H1 (cell line): Measurements from ENCODE around the gene GATAD2B. TPM values are rescaled to one million over a fixed set of nuclear protein-coding genes. Genes with fewer than 3 reads are reported as not detected.

Source experiments
- CTCF ChIA-PET: fragments of 300-600 bp; sonication (Branson Sonifier 250); formaldehyde crosslinking; loops from one replicate; lab custom pipeline; 2021; ENCODE audit not compliant: partially characterized antibody; lab: Charles Lee
- POLR2A ChIA-PET: fragments of 300-600 bp; sonication (Branson Sonifier 250); formaldehyde crosslinking; loops from one replicate; lab custom pipeline; 2021; ENCODE audit warnings: inconsistent platforms; ENCODE audit not compliant: partially characterized antibody; lab: Charles Lee
- DNase-seq, 2 experiments: peaks; one replicate each; pipeline versions ENCODE4 v3.0.0 to v3.0.0-alpha.2; 2010 to 2022; ENCODE audit warnings: low spot score in 2 of 2, low read depth in 1 of 2, mixed read lengths in 1 of 2
- FAIRE-seq: peaks from 2 replicates; lab custom pipeline; 2011; peaks lifted over from hg19 to GRCh38; lab: Jason Lieb, UNC
- H2AFZ ChIP-seq: 2 replicates; pipeline ENCODE4 v1.8.1; 2012; ENCODE audit warnings: low read length, inconsistent platforms
- H2AK5ac ChIP-seq: 2 replicates; pipeline ENCODE4 v1.6.1; 2013; ENCODE audit warnings: low read depth, low read length
- H2BK120ac ChIP-seq: replicated peaks from 2 replicates; pipeline ENCODE3; 2013; ENCODE audit warnings: low read depth, low read length, inconsistent platforms
- H2BK12ac ChIP-seq: 2 replicates; pipeline ENCODE4 v1.6.1; 2013; ENCODE audit warnings: low read depth, low read length
- H2BK15ac ChIP-seq: 2 replicates; pipeline ENCODE4 v1.6.1; 2013; ENCODE audit warnings: low read length
- H2BK20ac ChIP-seq: 2 replicates; pipeline ENCODE4 v1.6.1; 2013; ENCODE audit warnings: low read length
- H2BK5ac ChIP-seq: 2 replicates; pipeline ENCODE4 v1.6.1; 2013; ENCODE audit warnings: low read depth, low read length
- H3K14ac ChIP-seq: 2 replicates; pipeline ENCODE4 v1.6.1; 2013; ENCODE audit warnings: inconsistent platforms; ENCODE audit not compliant: insufficient read length
- H3K18ac ChIP-seq: 2 replicates; pipeline ENCODE4 v1.6.1; 2013; ENCODE audit warnings: low read length; ENCODE audit errors: extremely low read depth
- H3K23ac ChIP-seq: 2 replicates; pipeline ENCODE4 v1.6.1; 2013; ENCODE audit warnings: inconsistent platforms; ENCODE audit not compliant: insufficient read length
- H3K23me2 ChIP-seq: 2 replicates; pipeline ENCODE4 v1.6.1; 2013; ENCODE audit warnings: low read depth, low read length
- H3K27ac ChIP-seq: 2 replicates; pipeline ENCODE4 v1.6.1; 2011; ENCODE audit warnings: low read depth, low read length, inconsistent platforms
- H3K27me3 ChIP-seq, 4 experiments: replicated peaks in 1 of 4; 1 replicate in 1 of 4; 2 replicates in 3 of 4; pipeline versions ENCODE4 v1.6.1 to v1.8.1; 2011 to 2013; ENCODE audit warnings: low read length in 3 of 4, mild to moderate bottlenecking in 3 of 4, inconsistent platforms in 2 of 4, mixed read lengths in 2 of 4, moderate library complexity in 1 of 4; ENCODE audit not compliant: control insufficient read depth in 3 of 4, insufficient read depth in 3 of 4; ENCODE audit errors: extremely low read depth in 1 of 4
- H3K36me3 ChIP-seq, 4 experiments: 2 replicates each; pipeline versions ENCODE4 v1.6.1 to v1.8.1; 2011 to 2013; ENCODE audit warnings: mild to moderate bottlenecking in 4 of 4, low read length in 3 of 4, moderate library complexity in 2 of 4, control low read depth in 1 of 4, inconsistent platforms in 1 of 4; ENCODE audit not compliant: insufficient read depth in 4 of 4, control insufficient read depth in 2 of 4
- H3K4ac ChIP-seq: replicated peaks from 2 replicates; pipeline ENCODE3; 2013; ENCODE audit warnings: low read length, low read depth, mixed read lengths, inconsistent platforms; ENCODE audit not compliant: insufficient read length
- H3K4me1 ChIP-seq, 4 experiments: replicated peaks in 1 of 4; 1 replicate in 1 of 4; 2 replicates in 3 of 4; pipeline versions ENCODE4 v1.6.1 to v1.8.1; 2011 to 2013; ENCODE audit warnings: low read length in 3 of 4, inconsistent platforms in 2 of 4, mixed read lengths in 1 of 4; ENCODE audit not compliant: insufficient read depth in 4 of 4, control insufficient read depth in 3 of 4
- H3K4me2 ChIP-seq, 2 experiments: 2 replicates each; pipeline versions ENCODE4 v1.6.1 to v1.8.1; 2011 to 2013; ENCODE audit warnings: low read depth in 2 of 2, low read length in 2 of 2, control low read depth in 1 of 2, inconsistent platforms in 1 of 2, mild to moderate bottlenecking in 1 of 2; ENCODE audit not compliant: insufficient read depth in 1 of 2
- H3K4me3 ChIP-seq, 4 experiments: fragments of 200-600, 300-600 bp in 1 of 4; sonication (generic), shearing (Covaris generic), sonication (Bioruptor Twin) in 1 of 4; 2 replicates each; pipeline versions ENCODE4 v1.5.1 to v1.8.1; 2011 to 2016; ENCODE audit warnings: low read length in 4 of 4, low read depth in 3 of 4, control low read depth in 2 of 4, inconsistent platforms in 2 of 4, mild to moderate bottlenecking in 2 of 4, mixed read lengths in 1 of 4, moderate library complexity in 1 of 4; ENCODE audit not compliant: insufficient read depth in 2 of 4; ENCODE audit errors: extremely low read depth in 1 of 4
- H3K56ac ChIP-seq: replicated peaks from 2 replicates; pipeline ENCODE3; 2013; ENCODE audit warnings: low read depth, mild to moderate bottlenecking, mixed read lengths, low read length, inconsistent platforms; ENCODE audit not compliant: insufficient read length
- H3K79me1 ChIP-seq: 2 replicates; pipeline ENCODE4 v1.6.1; 2013; ENCODE audit warnings: low read depth, low read length, control low read depth
- H3K79me2 ChIP-seq, 2 experiments: 2 replicates each; pipeline versions ENCODE4 v1.6.1 to v1.8.1; 2012 to 2013; ENCODE audit warnings: low read length in 2 of 2, mild to moderate bottlenecking in 2 of 2, inconsistent platforms in 1 of 2; ENCODE audit not compliant: insufficient read depth in 2 of 2, control insufficient read depth in 1 of 2
- H3K9ac ChIP-seq, 4 experiments: replicated peaks in 1 of 4; 1 replicate in 1 of 4; 2 replicates in 3 of 4; pipeline versions ENCODE4 v1.6.1 to v1.8.1; 2011 to 2013; ENCODE audit warnings: low read depth in 3 of 4, low read length in 3 of 4, control low read depth in 2 of 4, mild to moderate bottlenecking in 2 of 4, moderate library complexity in 2 of 4, inconsistent platforms in 1 of 4; ENCODE audit errors: extremely low read depth in 1 of 4
- H3K9me3 ChIP-seq, 2 experiments: 2 replicates each; pipeline versions ENCODE4 v1.6.1 to v1.8.1; 2012 to 2013; ENCODE audit warnings: mild to moderate bottlenecking in 2 of 2, moderate library complexity in 2 of 2, control low read depth in 1 of 2, inconsistent platforms in 1 of 2, low read depth in 1 of 2, low read length in 1 of 2, mixed read lengths in 1 of 2; ENCODE audit not compliant: insufficient read depth in 2 of 2
- H4K20me1 ChIP-seq, 2 experiments: replicated peaks in 1 of 2; 2 replicates each; pipeline versions ENCODE3 to v1.8.1; 2011 to 2013; ENCODE audit warnings: inconsistent platforms in 2 of 2, low read length in 2 of 2, mild to moderate bottlenecking in 1 of 2; ENCODE audit not compliant: insufficient read depth in 2 of 2, control insufficient read depth in 1 of 2
- H4K5ac ChIP-seq: 2 replicates; pipeline ENCODE4 v1.6.1; 2013; ENCODE audit warnings: low read length, low read depth, mixed read lengths, inconsistent platforms; ENCODE audit not compliant: insufficient read length
- H4K8ac ChIP-seq: 2 replicates; pipeline ENCODE4 v1.8.0; 2013; ENCODE audit warnings: mild to moderate bottlenecking, moderate library complexity, low read length, inconsistent platforms; ENCODE audit not compliant: insufficient read depth; ENCODE audit errors: extremely low read depth
- H4K91ac ChIP-seq: replicated peaks from 2 replicates; pipeline ENCODE3; 2013; ENCODE audit warnings: low read length, mixed read lengths, inconsistent platforms; ENCODE audit not compliant: insufficient read length
- CHD1 ChIP-seq: IDR thresholded peaks from 2 replicates; pipeline ENCODE4 v1.6.1; 2012; ENCODE audit warnings: low read depth, low read length, improper control_type of control experiment
- EZH2 ChIP-seq: fragments of 200-600 bp; sonication (generic); IDR thresholded peaks from 2 replicates; pipeline ENCODE4 v1.7.1; 2012; ENCODE audit warnings: low read depth, mild to moderate bottlenecking, moderate library complexity, low read length, inconsistent platforms; ENCODE audit not compliant: severe bottlenecking
- HDAC6 ChIP-seq: IDR thresholded peaks from one replicate; pipeline ENCODE4 v1.7.1; 2012; ENCODE audit warnings: low read depth, mild to moderate bottlenecking, inconsistent platforms, low read length, moderate library complexity
- RBBP5 ChIP-seq: IDR thresholded peaks from 2 replicates; pipeline ENCODE4 v1.7.1; 2012; ENCODE audit warnings: low read depth, mild to moderate bottlenecking, inconsistent platforms, low read length, moderate library complexity, borderline replicate concordance
- RNF2 ChIP-seq: fragments of 200-900, 300-1000 bp; sonication (generic); IDR thresholded peaks from 2 replicates; pipeline ENCODE4 v1.7.1; 2016; ENCODE audit warnings: borderline replicate concordance, low read depth, mild to moderate bottlenecking, antibody characterized with exemption, low read length; ENCODE audit not compliant: poor library complexity, severe bottlenecking; ENCODE audit errors: missing control alignments
- RXRA ChIP-seq: IDR thresholded peaks from 2 replicates; pipeline ENCODE4 v1.6.1; 2011; ENCODE audit warnings: low read depth, mild to moderate bottlenecking, low read length, moderate library complexity; ENCODE audit not compliant: insufficient read depth
- SP1 ChIP-seq: IDR thresholded peaks from 2 replicates; pipeline ENCODE4 v1.6.1; 2011; ENCODE audit warnings: low read depth, low read length
- SRF ChIP-seq: IDR thresholded peaks from 2 replicates; pipeline ENCODE4 v1.6.1; 2011; ENCODE audit warnings: mild to moderate bottlenecking, low read depth, low read length, moderate library complexity
- TAF1 ChIP-seq: IDR thresholded peaks from 2 replicates; pipeline ENCODE4 v1.6.1; 2011; ENCODE audit warnings: mild to moderate bottlenecking, low read depth, low read length
- TAF7 ChIP-seq: optimal IDR thresholded peaks from 2 replicates; pipeline ENCODE3; 2011; ENCODE audit warnings: low read depth, mild to moderate bottlenecking, inconsistent platforms, low read length, moderate library complexity, borderline replicate concordance
- TCF12 ChIP-seq: IDR thresholded peaks from 2 replicates; pipeline ENCODE4 v1.6.1; 2011; ENCODE audit warnings: low read depth, mild to moderate bottlenecking, low read length
- TEAD4 ChIP-seq: IDR thresholded peaks from 2 replicates; pipeline ENCODE4 v1.6.1; 2012; ENCODE audit warnings: low read depth, low read length, inconsistent platforms, mixed read lengths
- WGBS, 2 experiments: shearing (Covaris generic) in 1 of 2; methylation state at CpG; one replicate each; pipeline versions ENCODE4 v1.1.6 to v1.1.7; 2013 to 2015; ENCODE audit warnings: low lambda C conversion rate in 2 of 2, mixed read lengths in 2 of 2, inconsistent platforms in 1 of 2, low coverage in 1 of 2, missing lambda C conversion rate in 1 of 2; ENCODE audit not compliant: insufficient replicate concordance in 2 of 2, insufficient coverage in 1 of 2, insufficient read length in 1 of 2; ENCODE audit errors: extremely low coverage in 1 of 2, missing lambda C conversion rate in 1 of 2; 5-methylcytosine and 5-hydroxymethylcytosine counted together
- polyA plus RNA-seq, 7 experiments: library from polyadenylated mRNA; depleted of rRNA in 3 of 7; stranded (reverse) in 5 of 7; unstranded in 2 of 7; fragments of >200 nt in 5 of 7; fragments of 200-250 nt in 2 of 7; gene quantifications; 1 replicate in 5 of 7; 2 replicates in 1 of 7; 4 replicates in 1 of 7; pipeline versions ENCODE4 v1.2.1 to v1.2.3, GENCODE V29; 2011 to 2013; ENCODE audit warnings: missing spikeins in 2 of 7, mixed read lengths in 2 of 7
- total RNA-seq: library from RNA; stranded (reverse); fragmentation: NEBNext Ultra II Directional; extraction: Animal tissue kit (Norgen Biotek cat#: 25700); gene quantifications from 2 replicates; pipeline ENCODE4 v1.2.1, GENCODE V29; 2021

GATAD2B gene
- total and polyA plus RNA-seq, 2 of the 8 experiments (the other 6 are each of a cell fraction or from before 2014, with no cell fraction given) = 8.4 to 39.1 TPM

- 80% methylated on average over 4 of the region's 4 CpGs; no CpG with 5 or more reads in 1 of the 2 experiments for WGBS, 2 experiments
- no peak overlapping the region for H2BK120ac ChIP-seq
- H3K27ac ChIP-seq = no peak overlapping the region
- no peaks in the 10 kb centered on the region for H4K20me1 ChIP-seq
- no peak overlapping the region for H3K4ac ChIP-seq
- H3K79me2 ChIP-seq = no peaks in the 10 kb centered on the region
- H3K9me3 ChIP-seq = no peaks in the 10 kb centered on the region
- no peak overlapping the region for H2BK15ac ChIP-seq
- DNase-seq = no peak
- no peak overlapping the region for H3K23ac ChIP-seq
- H4K91ac ChIP-seq = no peak overlapping the region
- H3K4me1 ChIP-seq = peaks cover 0 to 4% (median 0%) of the 10 kb centered on the region in 4 experiments; a peak in 1 of 7 replicates
- no peak overlapping the region for H2BK20ac ChIP-seq
- no peak overlapping the region for H2BK12ac ChIP-seq
- H3K36me3 ChIP-seq = peaks cover 21 to 71% (median 51%) of the 10 kb centered on the region in 4 experiments
- no peak overlapping the region for H3K56ac ChIP-seq
- H2AK5ac ChIP-seq = no peak overlapping the region
- H3K27me3 ChIP-seq = no peaks in the 10 kb centered on the region
- H3K4me3 ChIP-seq = no peak overlapping the region
- H3K23me2 ChIP-seq = no peaks in the 10 kb centered on the region
- H3K14ac ChIP-seq = no peak overlapping the region
- no peak overlapping the region for H3K18ac ChIP-seq
- no peaks in the 10 kb centered on the region for H3K79me1 ChIP-seq
- H4K8ac ChIP-seq = no peak overlapping the region
- H4K5ac ChIP-seq = no peak overlapping the region
- POLR2A ChIA-PET = interaction anchor here (0.7 to 2.5 kb wide), 7 partner anchors 9 to 121 kb away, joined by 3 to 12 read pairs (median 4); no protein-coding TSS in a partner anchor
- H3K9ac ChIP-seq = no peak overlapping the region
- FAIRE-seq = no peak
- H2BK5ac ChIP-seq = no peak overlapping the region
- H3K4me2 ChIP-seq = no peak overlapping the region
- H2AFZ ChIP-seq = no peak overlapping the region
- CTCF ChIA-PET = interaction anchor here (1.2 to 12.1 kb wide), 4 partner anchors 10 to 93 kb away, joined by 4 to 172 read pairs (median 24); partner anchors contain the start of genes ILF2 and NPR1
- TF ChIP-seq TCF12 (no peak), EZH2 (no peak), RXRA (no peak), CHD1 (no peak), TEAD4 (no peak), TAF7 (no peak), SRF (no peak), HDAC6 (no peak), TAF1 (no peak), RNF2 (no peak), RBBP5 (no peak), SP1 (no peak)
Measured at GRCh38 chr1:153768316-153769181, 154.2 kb downstream of the GATAD2B start.
